HG02884 (cell line): ENCODE measurements around the gene MBTD1.

Experiments used
- ATAC-seq: cut with Tn5 transposase; IDR thresholded peaks from one replicate; pipeline ENCODE4 v1.9.1; 2021; ENCODE audit warnings: mild to moderate bottlenecking, moderate library complexity; ENCODE audit not compliant: unreplicated experiment

The MBTD1 gene

DNA sequence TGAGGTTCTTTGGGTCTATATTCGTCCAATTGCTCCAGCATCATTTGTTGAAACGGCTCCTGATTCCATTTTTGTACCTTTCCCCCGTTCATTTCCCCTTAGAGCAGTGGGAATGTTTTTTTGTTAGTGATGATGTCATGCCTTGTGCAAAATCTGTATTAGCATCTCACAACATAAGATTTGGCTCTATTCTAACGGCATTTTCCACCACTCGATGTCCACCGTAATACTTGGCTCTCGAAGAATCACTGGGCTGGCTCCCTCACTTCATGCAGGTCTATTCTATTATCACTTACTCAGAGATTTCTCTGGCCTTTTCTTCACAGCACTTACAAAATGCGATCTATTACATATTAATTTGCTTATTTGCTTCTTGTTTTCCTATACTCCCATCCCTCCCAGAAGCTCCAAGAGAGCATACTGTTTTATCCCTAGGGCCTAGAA, 107.1 kb downstream of the MBTD1 start:
- no peak for ATAC-seq

DNA sequence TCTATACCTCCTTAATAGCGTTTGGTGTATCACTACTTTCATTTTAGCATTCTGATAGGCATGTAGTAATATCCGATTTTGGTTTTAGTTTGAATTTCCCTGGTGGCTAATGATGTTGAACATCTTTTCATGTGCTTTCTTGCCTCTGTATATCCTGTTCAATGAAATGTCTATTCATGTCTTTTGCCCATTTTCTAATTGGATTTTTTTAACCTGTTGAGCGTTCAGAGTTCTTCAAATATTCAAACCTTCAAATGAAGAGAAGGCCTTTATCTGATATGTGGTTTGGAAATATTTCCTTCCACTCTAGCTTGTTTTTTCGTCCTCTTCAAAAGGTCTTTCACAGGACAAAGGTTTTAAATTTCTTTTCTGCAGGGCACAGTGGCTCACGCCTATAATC, 108.9 kb downstream of the MBTD1 start:
- ATAC-seq: no peak

DNA sequence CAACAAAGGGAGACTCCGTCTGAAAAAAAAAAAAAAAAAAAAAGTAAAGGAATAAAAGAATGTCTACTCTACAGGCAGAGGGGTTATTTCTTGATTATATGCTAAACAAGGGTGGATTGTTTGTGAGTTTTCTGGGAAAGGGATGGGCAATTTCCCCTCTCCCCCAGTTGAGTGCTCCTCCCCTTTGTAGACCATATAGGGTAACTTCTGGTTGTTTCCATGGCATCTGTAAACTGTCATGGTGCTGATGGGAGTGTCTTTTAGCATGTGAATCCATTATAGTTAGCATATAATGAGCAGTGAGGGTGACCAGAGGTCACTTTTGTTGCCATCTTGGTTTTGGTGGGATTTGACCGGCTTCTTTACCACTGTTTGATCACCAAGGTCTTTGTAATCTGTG, 110.7 kb downstream of the MBTD1 start:
- no peak for ATAC-seq

DNA sequence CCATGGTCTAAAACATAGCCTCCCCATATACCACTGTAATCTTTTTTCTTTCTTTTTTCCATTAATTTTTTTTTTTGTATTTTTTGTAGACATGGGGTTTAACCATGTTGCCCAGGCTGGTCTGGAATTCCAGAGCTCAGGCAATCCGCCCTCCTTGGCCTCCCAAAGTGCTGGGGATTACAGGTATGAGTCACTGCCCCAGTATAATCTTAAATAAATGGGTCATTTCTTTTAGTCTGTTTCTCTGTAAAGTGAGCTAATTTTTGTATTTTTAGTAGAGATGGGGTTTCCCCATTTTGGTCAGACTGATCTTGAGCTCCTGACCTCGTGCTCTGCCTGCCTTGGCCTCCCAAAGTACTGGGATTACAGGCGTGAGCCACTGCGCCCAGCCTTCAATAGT, 112.2 kb downstream of the MBTD1 start:
- ATAC-seq: no peak

DNA sequence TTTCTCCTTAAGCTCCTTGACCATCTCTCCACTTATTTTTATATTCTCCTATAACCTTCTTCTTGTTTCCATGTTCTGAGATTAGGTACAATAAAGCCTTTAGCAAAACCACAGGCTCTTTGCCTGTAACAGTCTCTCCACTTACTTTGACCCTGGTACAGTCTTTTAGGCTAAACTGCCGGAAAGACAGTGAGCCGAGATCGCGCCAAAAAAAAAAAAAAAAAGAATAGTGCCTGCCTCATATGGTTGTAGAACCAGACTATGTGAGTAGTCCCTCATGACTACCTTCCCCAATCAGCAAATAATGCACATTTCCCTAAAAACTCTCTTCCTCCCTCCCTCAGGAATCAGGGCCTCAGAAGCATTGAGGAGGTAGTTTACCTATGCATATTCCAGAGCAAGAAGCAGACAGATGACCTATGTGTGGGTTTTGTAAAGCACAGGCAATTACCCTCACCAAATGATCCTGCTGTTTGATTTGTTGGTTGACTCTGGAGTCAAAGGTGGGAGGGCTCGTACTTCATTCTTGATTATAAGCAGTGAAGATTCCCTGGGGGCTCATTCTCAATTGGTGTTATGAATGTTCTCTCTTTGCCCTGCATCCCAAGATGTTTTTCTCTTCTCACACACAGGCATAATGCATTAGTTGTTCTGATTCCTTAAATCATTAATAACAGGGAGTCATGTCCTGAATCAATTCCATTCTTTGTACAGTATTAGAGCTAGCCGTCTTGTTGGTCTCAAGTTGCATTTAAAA, 115.4 kb downstream of the MBTD1 start:
- ATAC-seq: no peak

DNA sequence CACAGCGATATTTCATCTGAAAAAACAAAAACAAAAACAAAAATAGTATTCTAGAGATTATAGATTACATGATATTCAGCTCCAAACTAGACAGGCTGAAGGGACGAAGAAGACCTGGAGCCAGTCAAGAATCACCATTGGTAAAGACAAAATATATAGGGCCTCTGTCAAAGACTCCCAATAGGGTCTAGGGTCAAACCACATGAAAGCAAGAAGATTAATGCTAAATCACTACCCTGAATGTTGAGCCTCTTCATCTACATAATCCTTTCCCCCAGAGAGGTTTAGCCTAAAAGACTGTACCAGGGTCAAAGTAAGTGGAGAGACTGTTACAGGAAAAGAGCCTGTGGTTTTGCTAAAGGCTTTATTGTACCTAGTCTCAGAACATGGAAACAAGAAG, 117.3 kb downstream of the MBTD1 start:
- no peak for ATAC-seq

DNA sequence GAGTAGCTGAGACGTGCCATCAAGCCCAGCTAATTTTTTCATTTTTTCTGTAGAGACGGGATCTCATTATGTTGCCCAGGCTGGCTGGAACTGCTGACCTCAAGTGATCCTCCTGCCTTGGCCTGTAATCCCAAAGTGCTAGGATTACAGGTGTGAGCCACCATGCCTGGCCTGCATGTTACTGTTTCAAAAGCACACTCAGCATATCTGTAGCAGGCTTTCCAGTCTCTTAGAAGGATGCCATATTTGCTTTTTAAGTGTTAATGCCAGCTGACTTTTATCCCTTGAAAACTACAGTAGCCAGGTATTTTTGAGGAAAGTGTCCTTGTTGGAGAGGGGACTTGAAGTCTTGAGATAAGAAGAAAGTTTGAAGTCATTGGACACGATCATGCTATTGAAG, 123.9 kb downstream of the MBTD1 start:
- no peak for ATAC-seq

DNA sequence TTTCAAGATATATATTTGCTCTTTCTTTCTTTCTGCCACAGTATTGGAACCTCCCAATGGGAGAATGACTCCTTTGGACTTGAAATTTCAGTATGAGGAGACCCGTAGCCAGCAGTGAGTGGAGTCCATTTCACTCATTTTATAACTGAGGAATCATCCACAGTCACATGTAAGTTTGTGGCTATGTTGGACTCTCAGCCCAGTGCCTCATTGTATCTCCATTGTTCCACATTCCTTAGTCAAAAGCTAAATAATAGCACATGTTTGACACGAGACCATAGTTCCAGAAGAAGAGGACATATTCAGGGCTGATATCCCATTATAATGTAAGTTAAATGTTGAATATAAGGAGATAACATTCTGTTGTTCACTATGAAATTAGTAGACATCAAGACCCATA, 126.5 kb downstream of the MBTD1 start:
- no peak for ATAC-seq

DNA sequence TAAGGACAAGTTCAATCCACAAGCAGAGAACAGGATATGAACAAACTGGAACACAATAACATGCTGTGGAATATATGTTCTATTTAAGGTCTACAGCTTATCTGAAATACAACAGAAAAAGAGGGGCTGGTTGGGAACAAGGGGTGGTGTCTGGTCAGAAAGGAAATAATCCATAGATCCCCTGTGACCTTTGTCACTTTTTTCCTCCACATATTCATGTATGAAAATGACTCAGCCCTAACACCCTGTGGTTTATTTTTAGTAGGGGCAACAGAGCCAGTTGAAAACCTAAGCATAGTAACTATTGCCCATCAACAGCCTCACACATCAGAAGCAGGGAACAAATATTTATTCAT, 126.9 kb downstream of the MBTD1 start:
- no peak for ATAC-seq

DNA sequence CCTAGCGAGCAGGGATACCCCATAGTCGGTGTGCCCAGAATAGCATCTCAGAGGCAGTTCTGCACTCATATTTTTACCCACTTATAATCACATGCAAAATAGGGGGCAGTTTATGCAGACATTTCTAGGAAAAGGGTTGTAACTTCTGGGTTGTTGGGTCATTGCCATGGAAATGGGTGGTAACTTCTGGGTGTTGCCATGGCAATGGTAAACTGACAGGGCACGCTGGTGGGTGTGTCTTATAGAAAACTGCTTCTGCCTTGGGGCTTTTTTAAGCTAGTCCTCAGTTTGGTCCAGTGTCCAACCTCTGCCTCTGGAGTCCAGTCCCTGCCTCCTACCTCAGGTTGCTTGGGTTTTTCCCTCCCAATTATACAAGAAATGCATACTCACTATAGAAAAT, 131.8 kb downstream of the MBTD1 start:
- no peak for ATAC-seq
